GM12878 (cell line): ENCODE results near the gene ATF7. TPM values are rescaled to one million over a fixed set of nuclear protein-coding genes. Genes with fewer than 3 reads are reported as not detected.

Source experiments
- ATAC-seq: fragments of 200-7000 bp; cut with Tn5 transposase; 3 replicates; pipeline ENCODE4 v1.9.1; 2020; ENCODE audit warnings: mild to moderate bottlenecking, moderate library complexity
- BruUV-seq: library from RNA; stranded (reverse); fragments of 400-500 nt; replicated peaks from 2 replicates; lab custom pipeline; 2021; lab: Mats Ljungman, UMichigan
- CTCF ChIA-PET: fragments of 300-600 bp; sonication (Branson Sonifier 250); formaldehyde crosslinking; extraction: SDS; loops from one replicate; lab custom pipeline; 2021; ENCODE audit warnings: inconsistent platforms; lab: Yijun Ruan, JAX
- POLR2A ChIA-PET: fragments of 350-600 bp; formaldehyde crosslinking; extraction: SDS; loops from one replicate; lab custom pipeline; 2021; ENCODE audit warnings: inconsistent platforms; lab: Charles Lee
- RAD21 ChIA-PET: fragments of 300-600 bp; sonication (Branson Sonifier 250); formaldehyde crosslinking; loops from one replicate; lab custom pipeline; 2023; ENCODE audit warnings: antibody characterized with exemption; ENCODE audit not compliant: unreplicated experiment; lab: Charles Lee
- SMC1A ChIA-PET: fragments of 300-600 bp; sonication (Branson Sonifier 250); formaldehyde crosslinking; loops from one replicate; lab custom pipeline; 2023; ENCODE audit not compliant: unreplicated experiment, uncharacterized antibody; lab: Charles Lee
- DNase-seq: peaks from one replicate; pipeline ENCODE4 v3.0.0-alpha.2; 2011; ENCODE audit warnings: low read depth, low spot score
- FAIRE-seq: peaks from 3 replicates; lab custom pipeline; 2011; peaks lifted over from hg19 to GRCh38; lab: Jason Lieb, UNC
- H2AFZ ChIP-seq: 2 replicates; pipeline ENCODE4 v1.6.0; 2011; ENCODE audit warnings: low read depth, low read length, control low read depth; ENCODE audit not compliant: control insufficient read depth
- H3K27ac ChIP-seq: 2 replicates; pipeline ENCODE4 v1.5.1; 2011; ENCODE audit warnings: control low read depth; ENCODE audit not compliant: control insufficient read depth, insufficient read depth
- H3K27me3 ChIP-seq, 2 experiments: replicated peaks in 1 of 2; 2 replicates each; pipeline versions ENCODE4 v1.6.0 to v1.6.1; 2011; ENCODE audit warnings: low read length in 1 of 2; ENCODE audit not compliant: control insufficient read depth in 2 of 2, insufficient read depth in 2 of 2
- H3K36me3 ChIP-seq, 2 experiments: 2 replicates each; pipeline ENCODE4 v1.5.1; 2011; ENCODE audit warnings: low read length in 1 of 2; ENCODE audit not compliant: control insufficient read depth in 2 of 2, insufficient read depth in 2 of 2
- H3K4me1 ChIP-seq: 2 replicates; pipeline ENCODE4 v1.6.1; 2011; ENCODE audit warnings: mild to moderate bottlenecking, low read length, moderate library complexity, mixed read lengths; ENCODE audit not compliant: control insufficient read depth, insufficient read depth
- H3K4me2 ChIP-seq: 2 replicates; pipeline ENCODE4 v1.6.0; 2011; ENCODE audit warnings: control low read depth; ENCODE audit not compliant: control insufficient read depth, insufficient read depth
- H3K4me3 ChIP-seq: fragments of 200-600 bp; sonication (generic); 2 replicates; pipeline ENCODE4 v1.5.1; 2016
- H3K79me2 ChIP-seq: 2 replicates; pipeline ENCODE4 v1.6.0; 2011; ENCODE audit warnings: low read length; ENCODE audit not compliant: control insufficient read depth, insufficient read depth
- H3K9ac ChIP-seq: 2 replicates; pipeline ENCODE4 v1.8.0; 2011; ENCODE audit warnings: low read length, control low read depth, mixed read lengths; ENCODE audit not compliant: control insufficient read depth, insufficient read depth
- H3K9me3 ChIP-seq: replicated peaks from 3 replicates; pipeline ENCODE4 v1.5.1; 2011; ENCODE audit warnings: mild to moderate bottlenecking, low read length; ENCODE audit not compliant: control insufficient read depth, insufficient read depth
- H4K20me1 ChIP-seq: 2 replicates; pipeline ENCODE4 v1.6.0; 2011; ENCODE audit not compliant: control insufficient read depth, insufficient read depth
- HCFC1 ChIP-seq: fragments of 150-350 bp; IDR thresholded peaks from 2 replicates; pipeline ENCODE4 v1.6.1; 2014; ENCODE audit warnings: low read length
- MEF2A ChIP-seq: IDR thresholded peaks from 2 replicates; pipeline ENCODE4 v1.6.1; 2011; ENCODE audit warnings: low read depth, mild to moderate bottlenecking, low read length, moderate library complexity; ENCODE audit not compliant: insufficient read depth
- NR2C1 ChIP-seq: fragments of 450-650 bp; IDR thresholded peaks from 2 replicates; pipeline ENCODE4 v1.6.1; 2017; ENCODE audit warnings: antibody characterized with exemption, mild to moderate bottlenecking, moderate library complexity
- NRF1 ChIP-seq: conservative IDR thresholded peaks from 2 replicates; pipeline ENCODE4 v1.6.1; 2011; ENCODE audit warnings: mild to moderate bottlenecking, low read depth, low read length, improper control_type of control experiment
- POLR2A ChIP-seq: IDR thresholded peaks from 2 replicates; pipeline ENCODE4 v1.6.1; 2011; ENCODE audit warnings: low read depth, mild to moderate bottlenecking, low read length
- POLR2AphosphoS2 ChIP-seq: IDR thresholded peaks from 2 replicates; pipeline ENCODE4 v1.6.1; 2011; ENCODE audit warnings: low read depth, mild to moderate bottlenecking, low read length, improper control_type of control experiment, moderate library complexity
- POLR2AphosphoS5 ChIP-seq: IDR thresholded peaks from 2 replicates; pipeline ENCODE4 v1.6.1; 2011; ENCODE audit warnings: mild to moderate bottlenecking, low read length, inconsistent platforms
- RAD21 ChIP-seq: IDR thresholded peaks from 2 replicates; pipeline ENCODE4 v1.6.1; 2011; ENCODE audit warnings: mild to moderate bottlenecking, low read depth, low read length, moderate library complexity; ENCODE audit not compliant: insufficient read depth
- SP1 ChIP-seq: IDR thresholded peaks from one replicate; pipeline ENCODE4 v1.6.1; 2011; ENCODE audit warnings: low read depth, low read length
- WGBS: methylation state at CpG from one replicate; pipeline ENCODE4 v1.1.6; 2016; ENCODE audit warnings: low lambda C conversion rate; ENCODE audit not compliant: insufficient replicate concordance, insufficient coverage; ENCODE audit errors: missing lambda C conversion rate; 5-methylcytosine and 5-hydroxymethylcytosine counted together
- in situ Hi-C: fragments of 300-500 bp; cut with MboI; formaldehyde crosslinking; loops from 9 replicates; pipeline ENCODE4 v1.14.3; 2018; ENCODE audit warnings: mixed read lengths
- intact Hi-C: fragments of 100-400 bp; cut with micrococcal nuclease; formaldehyde crosslinking; loops from one replicate; pipeline ENCODE4 v1.14.2; 2022; ENCODE audit not compliant: unreplicated experiment
- polyA plus RNA-seq, 11 experiments: library from polyadenylated mRNA; depleted of rRNA in 4 of 11; unstranded in 6 of 11; stranded (reverse) in 5 of 11; fragments of >200 nt; fragmentation: Nextera tagmentation in 4 of 11; fragmentation: Illumina TruSeq in 1 of 11; extraction: Ambion mirVana in 4 of 11; extraction: Trizol in 1 of 11; gene quantifications; 1 replicate in 1 of 11; 2 replicates in 10 of 11; pipeline versions ENCODE4 v1.2.1 to v1.2.3, GENCODE V29; 2011 to 2016; ENCODE audit warnings: inconsistent platforms in 2 of 11, missing spikeins in 2 of 11, low read depth in 1 of 11
- total RNA-seq, 4 experiments: library from RNA; depleted of rRNA in 3 of 4; stranded (reverse); fragments of >200 nt in 3 of 4; fragmentation: Illumina TruSeq in 1 of 4; extraction: Trizol in 1 of 4; gene quantifications; 2 replicates each; pipeline versions ENCODE4 v1.2.1 to v1.2.3, GENCODE V29; 2013 to 2021

The ATF7 gene
- total and polyA plus RNA-seq, 10 of the 15 experiments (the other 5 are each of a cell fraction or from before 2014, with no cell fraction given), result 9.1 to 30.7 (median 21.8) TPM

DNA sequence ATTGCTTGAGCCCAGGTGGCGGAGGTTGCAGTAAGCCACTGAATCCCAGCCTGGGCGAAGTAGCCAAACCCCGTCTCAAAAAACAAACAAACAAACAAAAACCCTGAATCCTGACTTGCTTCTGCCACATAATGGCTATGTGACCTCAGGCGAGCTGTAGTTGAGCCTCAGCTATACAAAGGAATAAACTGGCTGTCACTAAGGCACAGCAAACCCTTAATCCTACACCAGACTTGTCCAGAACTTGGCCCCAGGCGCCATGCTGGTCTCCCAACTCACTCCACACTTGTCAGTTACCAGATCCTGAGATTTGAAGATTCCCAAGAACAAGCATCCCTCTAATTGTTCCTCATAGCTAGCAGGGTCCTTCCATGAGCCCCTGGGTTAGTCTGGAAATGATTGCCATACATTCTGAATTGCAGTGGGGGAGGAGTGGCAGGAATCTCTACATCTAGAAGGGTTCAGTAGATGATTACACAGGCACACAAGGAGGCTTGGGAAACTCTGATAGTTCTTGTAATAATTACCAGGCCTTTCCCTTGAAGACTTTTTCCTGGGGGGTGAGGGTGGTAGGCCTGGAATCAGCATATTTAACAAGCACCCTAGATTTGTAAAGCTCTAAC is 136.8 kb downstream of the ATF7 start:
- Histone ChIP-seq H2AFZ (no peak overlapping the region), H3K9me3 (no peaks in the 10 kb centered on the region)
- SMC1A ChIA-PET, result interaction anchor here (0.8 kb wide), 1 partner anchor 13 kb away, joined by 3 read pairs; no protein-coding TSS in a partner anchor
- TF ChIP-seq POLR2A (no peak), NRF1 (no peak), HCFC1 (no peak), MEF2A (no peak), RAD21 (no peak)
- TF ChIP-seq, all 136 proteins: peak for 0
- WGBS, result 80% methylated on average over 5 of the region's 5 CpGs
- Histone ChIP-seq H3K4me3 (no peak overlapping the region), H3K79me2 (no peaks in the 10 kb centered on the region), H3K36me3 (peaks cover 9 to 17% of the 10 kb centered on the region in 2 experiments), H3K27ac (no peak overlapping the region), H3K27me3 (no peaks in the 10 kb centered on the region), H4K20me1 (no peaks in the 10 kb centered on the region), H3K9ac (no peak overlapping the region), H3K4me1 (peaks cover 10% of the 10 kb centered on the region), H3K4me2 (no peak overlapping the region)
- BruUV-seq, result no TSS peak
- FAIRE-seq (no peak), DNase-seq (no peak), ATAC-seq (no peak)
- CTCF ChIA-PET, result interaction anchor here (0.6 to 2.6 kb wide), 3 partner anchors 13 to 356 kb away, joined by 3 to 14 read pairs (median 3); no protein-coding TSS in a partner anchor
- intact Hi-C loops, result no loop called here
- RAD21 ChIA-PET, result interaction anchor here (1.2 kb wide), 1 partner anchor 16 kb away, joined by 3 read pairs; no protein-coding TSS in a partner anchor
- in situ Hi-C loops, result no loop called here
- POLR2A ChIA-PET, result interaction anchor here (1.6 kb wide), 1 partner anchor 12 kb away, joined by 4 read pairs; the partner anchor contains the start of gene TARBP2

DNA sequence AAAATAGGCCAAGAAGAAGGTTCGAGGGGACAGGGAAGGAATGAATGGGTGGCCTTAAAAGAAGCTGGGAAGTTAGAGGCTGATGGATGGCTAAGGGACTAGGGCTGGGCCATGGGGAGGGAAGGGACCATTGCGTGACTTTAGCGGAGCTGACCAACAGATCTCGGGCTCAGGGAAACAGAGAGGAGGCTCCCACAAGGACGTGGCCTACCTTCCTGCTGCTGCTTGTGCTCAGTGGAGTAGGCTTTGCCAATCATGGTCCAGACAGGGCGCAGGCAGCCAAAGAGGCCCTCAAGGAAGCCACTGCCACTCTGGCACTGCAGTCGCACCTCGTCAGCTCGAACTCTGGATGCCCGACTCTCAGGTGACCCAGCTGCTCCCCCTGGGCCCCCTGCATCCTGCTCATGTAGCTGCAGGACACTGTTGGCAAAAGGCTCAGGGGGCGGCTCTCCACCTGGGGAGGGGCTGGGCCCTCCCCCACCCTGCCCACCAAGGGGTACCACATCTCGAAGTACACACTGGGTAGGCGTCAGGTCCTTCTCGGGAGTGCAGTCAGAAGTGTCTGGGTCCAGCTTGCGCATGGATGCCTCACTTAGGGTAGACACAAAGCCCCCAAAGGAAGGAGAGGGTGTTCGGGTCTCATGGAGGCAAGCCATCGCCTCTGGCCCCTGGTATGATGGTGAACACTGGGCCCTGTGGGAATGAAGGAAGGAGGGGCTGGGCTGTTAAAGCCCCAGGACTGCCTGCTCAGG is 139.3 kb downstream of the ATF7 start:
- Histone ChIP-seq H3K27me3 (no peaks in the 10 kb centered on the region), H3K9me3 (no peaks in the 10 kb centered on the region), H4K20me1 (no peaks in the 10 kb centered on the region), H3K4me1 (no peaks in the 10 kb centered on the region), H2AFZ (no peak overlapping the region), H3K4me3 (no peak overlapping the region), H3K36me3 (peaks cover 22 to 38% of the 10 kb centered on the region in 2 experiments), H3K9ac (no peak overlapping the region)
- ChIA-PET CTCF (interaction anchor here (0.6 kb wide), 1 partner anchor 13 kb away, joined by 3 read pairs; no protein-coding TSS in a partner anchor), POLR2A (interaction anchor here (1.2 kb wide), 1 partner anchor 11 kb away, joined by 3 read pairs; no protein-coding TSS in a partner anchor), SMC1A (interaction anchor here (1.0 kb wide), 1 partner anchor 10 kb away, joined by 3 read pairs; no protein-coding TSS in a partner anchor)
- 84% methylated on average over 16 of the region's 17 CpGs for WGBS
- FAIRE-seq, result no peak
- no peak for ATAC-seq
- in situ Hi-C loops, result no loop called here
- BruUV-seq, result no TSS peak
- DNase-seq, result no peak
- TF ChIP-seq POLR2AphosphoS2, result 0 out of 2 replicates have a peak, but pooled peaks have one; percentile 53
- TF ChIP-seq POLR2A, result peak; percentile 35; the same call in 1 of the 2 replicates
- no peak for TF ChIP-seq NR2C1
- peak; percentile 37; the same call in 1 of the 2 replicates for TF ChIP-seq POLR2AphosphoS5
- TF ChIP-seq SP1, result no peak
- TF ChIP-seq, all 136 proteins: peak for 3
- RAD21 ChIA-PET, result no interaction called here
- Histone ChIP-seq H3K79me2 (no peaks in the 10 kb centered on the region), H3K4me2 (no peak overlapping the region), H3K27ac (no peak overlapping the region)
- intact Hi-C loops, result no loop called here
